ENCODE measurements around the gene OR4S2.

OR4S2 gene, protein sequence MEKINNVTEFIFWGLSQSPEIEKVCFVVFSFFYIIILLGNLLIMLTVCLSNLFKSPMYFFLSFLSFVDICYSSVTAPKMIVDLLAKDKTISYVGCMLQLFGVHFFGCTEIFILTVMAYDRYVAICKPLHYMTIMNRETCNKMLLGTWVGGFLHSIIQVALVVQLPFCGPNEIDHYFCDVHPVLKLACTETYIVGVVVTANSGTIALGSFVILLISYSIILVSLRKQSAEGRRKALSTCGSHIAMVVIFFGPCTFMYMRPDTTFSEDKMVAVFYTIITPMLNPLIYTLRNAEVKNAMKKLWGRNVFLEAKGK

DNA sequence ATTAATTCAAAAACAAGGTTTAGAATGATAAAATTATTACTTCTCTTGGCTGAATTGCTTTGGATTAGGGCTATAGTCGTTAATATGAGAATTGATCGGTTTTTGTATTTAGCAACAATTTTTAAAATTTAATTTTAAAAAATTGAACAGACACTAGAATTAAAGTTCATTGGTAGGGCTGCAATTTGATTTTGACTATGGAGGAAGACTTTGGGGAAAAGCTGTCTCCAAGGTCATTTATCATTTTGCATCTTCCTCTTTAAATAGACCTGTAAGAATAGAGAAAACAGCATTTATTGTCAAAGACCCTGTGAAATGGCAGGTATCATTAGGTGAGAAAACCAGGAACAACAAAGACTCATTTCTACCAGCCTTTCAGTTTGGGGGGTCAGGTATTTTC, at the start of gene OR4S2:
Gene OR4S2, plus strand, starts transcription at position 301 of the 400 bp plus-strand sequence. CDS start 2,577 bp downstream, outside the sequence.
- no peak for DNase-seq (ENCODE audit: low read depth in 1 of 2, low spot score in 1 of 2)

DNA sequence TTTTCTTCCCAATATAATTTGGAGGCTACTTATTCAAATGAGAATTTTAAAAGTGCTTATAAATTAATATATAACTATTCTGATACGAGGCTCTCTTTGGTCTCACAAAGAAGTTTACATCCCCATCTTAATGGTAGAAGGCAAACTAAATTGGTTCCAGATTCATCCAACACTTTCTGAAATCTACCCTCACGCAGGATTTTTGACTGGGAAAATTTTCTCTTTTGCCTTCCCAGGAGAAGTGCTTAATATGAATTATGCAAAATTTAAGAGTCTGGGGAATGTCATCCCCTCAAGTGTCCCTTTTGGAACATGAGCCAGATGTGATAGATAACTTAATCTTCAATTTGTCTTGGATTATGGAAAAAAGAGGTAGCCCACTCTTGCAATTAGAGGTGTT, 40.6 kb upstream of the OR4S2 start, which contains the start of gene OR4C11:
Gene OR4C11, minus strand, starts transcription at position 101 of the 400 bp plus-strand sequence. CDS start 3,272 bp downstream, outside the sequence.
- no peak for DNase-seq (ENCODE audit: low read depth in 1 of 2, low spot score in 1 of 2)

DNA sequence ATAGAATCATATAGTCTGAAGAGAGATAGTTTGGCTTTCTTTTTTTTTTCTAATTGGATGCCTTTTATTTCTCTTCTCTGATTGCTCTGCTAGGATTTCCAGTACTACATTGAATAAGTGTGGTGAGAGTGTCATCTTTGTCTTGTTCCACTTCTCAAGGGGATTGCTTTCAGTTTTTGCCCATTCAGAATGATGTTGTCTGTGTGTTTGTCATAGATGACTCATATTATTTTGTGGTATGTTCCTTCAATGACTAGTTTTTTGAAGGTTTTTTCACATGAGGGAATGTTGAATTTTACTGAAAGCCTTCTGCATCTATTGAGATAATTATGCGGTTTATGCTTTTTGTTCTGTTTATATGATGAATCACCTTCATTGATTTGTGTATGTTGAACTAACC, 23.6 kb upstream of the OR4S2 start:
- DNase-seq (ENCODE audit: low read depth in 1 of 2, low spot score in 1 of 2), result no peak

DNA sequence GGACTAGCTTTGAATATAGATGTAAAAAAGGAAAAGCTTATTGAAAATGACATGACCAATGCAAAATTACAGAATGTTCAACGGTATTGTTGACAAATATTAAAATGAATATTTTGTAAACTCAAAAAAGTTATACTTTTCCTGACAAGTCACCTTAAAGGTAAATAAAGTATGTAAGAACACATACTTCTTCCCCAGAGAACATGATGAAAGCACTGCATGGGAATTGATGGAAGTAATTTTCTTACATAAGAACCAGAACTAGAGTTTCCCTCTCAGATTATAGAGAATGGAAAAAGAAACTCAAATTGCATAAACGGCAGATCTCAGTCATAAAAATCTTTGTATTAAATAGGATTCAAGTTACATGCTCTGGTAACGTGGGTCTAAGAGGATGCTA, 13.3 kb upstream of the OR4S2 start, which contains the start of gene OR4P4:
Gene OR4P4, plus strand, starts transcription at position 301 of the 400 bp plus-strand sequence.
- no peak for DNase-seq (ENCODE audit: low read depth in 1 of 2, low spot score in 1 of 2)

DNA sequence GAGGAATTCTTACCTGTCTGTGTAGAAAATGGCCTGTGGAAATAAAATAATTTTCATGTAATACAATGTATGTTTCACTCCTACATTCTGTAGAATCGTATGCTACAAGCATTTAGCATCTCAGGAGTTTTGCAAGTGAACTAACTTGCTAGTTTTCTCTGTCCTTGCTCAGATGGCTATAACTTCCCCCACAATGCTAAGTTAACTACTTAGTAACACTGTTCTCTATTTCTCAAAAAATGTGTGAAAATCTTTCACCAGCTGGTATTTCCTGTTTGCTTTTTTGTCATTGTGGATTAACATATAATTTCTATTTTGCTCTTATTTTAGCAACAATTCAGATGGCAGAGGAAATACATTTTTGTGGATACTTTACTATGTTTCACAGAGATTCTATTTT, 4.4 kb downstream of the OR4S2 start:
- DNase-seq (ENCODE audit: low read depth in 1 of 2, low spot score in 1 of 2), result no peak

DNA sequence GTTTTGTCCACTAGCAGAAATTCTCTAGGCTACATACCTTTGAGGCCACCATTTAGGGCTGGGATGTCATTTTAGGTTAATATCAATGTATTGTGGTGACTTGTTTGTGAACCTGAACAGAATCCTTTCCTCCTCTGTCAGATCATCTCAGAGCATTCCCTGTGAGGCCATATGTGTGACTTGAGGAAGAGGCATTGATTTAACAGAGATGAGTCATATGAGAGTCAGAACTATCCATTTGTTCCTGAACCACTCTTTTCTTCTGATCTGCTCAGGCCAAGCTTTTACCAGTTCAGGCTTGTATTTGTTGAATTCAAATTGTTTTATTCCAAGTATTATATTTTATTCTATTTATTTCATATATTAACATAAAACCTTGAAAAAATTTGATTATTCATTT, 7.0 kb downstream of the OR4S2 start:
- no peak for DNase-seq (ENCODE audit: low read depth in 1 of 2, low spot score in 1 of 2)

DNA sequence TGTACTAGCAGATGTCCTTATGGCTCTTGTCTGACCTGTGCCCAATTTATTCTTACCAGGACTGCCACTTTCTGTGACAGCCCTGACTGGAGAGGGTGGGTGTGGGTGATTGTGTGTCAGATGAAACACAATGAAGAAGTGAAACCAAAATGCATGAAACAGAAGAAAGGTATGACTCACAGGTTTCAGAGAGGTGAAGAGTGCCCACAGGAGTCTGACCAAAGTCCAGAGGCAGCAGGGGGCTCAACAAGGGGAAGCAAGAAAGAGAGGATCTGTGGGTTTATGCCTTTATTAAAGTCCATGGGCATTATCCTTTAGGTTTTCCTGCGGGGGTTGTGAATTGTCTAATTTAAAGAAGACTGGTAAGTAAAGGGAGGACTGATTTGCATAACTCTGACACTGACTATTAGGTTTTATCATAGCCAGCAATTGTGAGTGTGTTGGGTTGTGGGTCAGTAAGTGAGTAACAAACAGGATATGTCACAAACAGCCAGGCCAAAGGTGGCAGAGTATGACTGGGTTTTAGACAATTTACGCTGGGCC, 10.0 kb downstream of the OR4S2 start:
- no peak for DNase-seq (ENCODE audit: low read depth in 1 of 2, low spot score in 1 of 2)

DNA sequence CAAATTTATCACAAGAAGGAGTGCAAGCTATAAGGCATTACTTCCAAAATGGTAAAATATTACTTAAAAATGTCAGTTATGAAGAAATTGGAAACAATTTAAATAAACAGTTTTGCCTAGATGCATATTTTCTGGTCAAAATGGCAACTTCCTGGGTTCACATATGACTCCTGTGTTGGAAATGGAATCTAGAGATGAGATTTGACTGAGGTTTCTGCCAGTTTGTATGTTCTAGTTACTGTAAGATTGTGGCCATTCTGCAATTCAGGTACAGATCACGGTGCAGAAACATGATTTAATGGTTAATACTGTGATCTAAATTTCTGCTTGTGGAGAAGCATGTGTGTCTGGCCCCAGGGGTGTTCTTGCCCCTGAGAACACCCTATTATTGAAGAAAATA, 10.5 kb downstream of the OR4S2 start:
- no peak for DNase-seq (ENCODE audit: low read depth in 1 of 2, low spot score in 1 of 2)

DNA sequence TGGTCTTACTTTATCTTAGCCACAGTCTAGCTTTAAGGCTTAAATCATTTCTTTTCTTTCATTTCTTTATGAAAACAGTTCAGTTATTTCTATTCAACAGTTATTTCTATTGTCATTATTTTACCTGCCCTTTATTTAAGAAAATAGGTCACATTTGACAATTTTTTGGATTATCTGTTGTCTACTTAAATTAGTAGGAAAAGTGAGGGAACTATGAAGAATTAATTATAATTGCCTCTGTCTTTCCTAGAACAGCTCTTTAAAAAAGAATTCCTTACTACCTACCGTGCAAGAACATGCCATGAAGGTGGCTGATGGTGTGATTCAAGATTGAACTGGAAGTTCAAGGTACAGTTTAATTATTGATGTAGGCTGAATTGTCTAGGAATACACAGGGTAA, 13.8 kb downstream of the OR4S2 start, which contains the start of gene OR4C6:
Gene OR4C6, plus strand, starts transcription at position 301 of the 400 bp plus-strand sequence. CDS start 2,966 bp downstream, outside the sequence.
- no peak for DNase-seq (ENCODE audit: low read depth in 1 of 2, low spot score in 1 of 2)

DNA sequence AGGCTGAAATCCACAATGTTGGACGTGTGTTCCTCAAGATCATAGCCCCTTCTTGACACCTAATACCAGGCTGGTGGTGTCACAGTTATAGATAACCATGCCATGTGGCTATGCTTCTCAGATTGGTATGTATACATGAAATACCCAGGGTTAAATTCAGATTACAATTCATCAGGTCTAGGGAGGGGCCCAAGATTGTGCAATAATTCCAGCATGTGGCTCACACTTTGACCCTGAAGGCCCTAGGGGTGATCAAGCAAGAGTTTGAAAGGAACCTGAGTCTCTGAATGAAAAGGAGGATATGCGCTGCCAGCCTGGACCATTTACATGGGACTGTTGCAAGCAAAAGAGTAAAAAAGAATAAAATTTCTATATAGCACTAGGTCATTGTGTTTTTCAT, 21.2 kb downstream of the OR4S2 start:
- no peak for DNase-seq (ENCODE audit: low read depth in 1 of 2, low spot score in 1 of 2)

DNA sequence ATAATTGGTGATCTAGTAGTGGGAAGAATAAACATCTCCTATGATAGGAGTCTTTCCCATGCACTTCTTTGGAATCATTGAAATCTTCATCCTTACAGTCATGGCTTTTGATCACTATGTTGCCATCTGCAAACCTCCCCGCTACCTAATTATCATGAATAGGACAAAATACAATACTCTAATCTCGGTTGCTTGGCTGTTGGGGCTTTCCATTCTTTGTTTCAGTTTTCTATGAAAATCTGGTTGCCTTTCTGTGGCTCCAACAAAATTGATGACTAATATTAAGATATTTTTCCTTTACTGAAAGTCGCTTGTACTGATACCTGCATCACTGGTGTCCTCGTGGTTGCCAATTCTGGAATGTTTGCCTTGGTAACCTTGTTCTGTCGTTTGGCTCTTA, 25.7 kb downstream of the OR4S2 start:
- no peak for DNase-seq (ENCODE audit: low read depth in 1 of 2, low spot score in 1 of 2)

DNA sequence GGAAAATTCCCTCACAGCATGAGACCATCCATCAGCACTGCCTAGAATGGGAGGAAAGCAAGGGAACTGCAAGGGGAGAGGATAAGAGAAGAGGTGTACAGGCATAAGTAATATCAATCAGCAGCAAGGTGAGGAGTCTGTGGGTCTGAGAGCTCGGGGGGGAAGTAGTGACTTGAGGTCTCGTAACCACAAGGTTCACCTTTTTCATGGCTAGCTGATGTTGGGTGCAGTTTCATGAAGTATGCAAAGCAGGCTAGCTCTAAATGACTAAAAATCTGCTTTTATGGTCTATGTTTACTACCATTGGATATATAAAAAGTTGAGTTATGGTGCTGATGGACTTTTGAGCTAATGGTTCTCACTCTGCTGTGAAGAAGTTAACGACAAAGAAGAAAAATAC, 49.7 kb downstream of the OR4S2 start:
- no peak for DNase-seq (ENCODE audit: low read depth in 1 of 2, low spot score in 1 of 2)

DNA sequence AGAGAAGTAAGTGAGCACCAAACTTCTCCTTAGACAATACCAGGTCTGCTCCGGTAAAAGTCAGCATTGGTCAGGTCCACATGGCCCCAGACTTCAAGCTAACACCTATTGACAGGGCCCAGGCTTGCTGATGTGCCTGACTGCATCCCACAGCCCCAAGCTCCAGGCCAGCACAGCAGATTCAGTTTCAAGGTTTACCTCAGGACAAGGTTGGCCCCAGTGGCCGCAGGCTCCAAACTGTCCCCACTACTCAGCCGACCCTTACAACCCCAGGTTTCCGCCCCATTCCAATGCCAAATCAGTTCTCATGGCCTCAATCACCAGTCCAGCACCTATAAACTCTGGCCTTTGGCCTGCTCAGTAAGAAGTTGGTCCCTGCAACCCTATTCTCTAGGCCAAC, 53.3 kb downstream of the OR4S2 start:
- DNase-seq (ENCODE audit: low read depth in 1 of 2, low spot score in 1 of 2), result no peak
